HL-60 (cell line): Measurements from ENCODE around the gene NPAS2.

Experiments
- GABPA ChIP-seq: IDR thresholded peaks from 2 replicates; pipeline ENCODE4 v1.6.1; 2012; ENCODE audit warnings: low read depth
- POLR2AphosphoS5 ChIP-seq: IDR thresholded peaks from 2 replicates; pipeline ENCODE4 v1.6.1; 2012; ENCODE audit warnings: low read depth
- REST ChIP-seq: IDR thresholded peaks from 2 replicates; pipeline ENCODE4 v1.6.1; 2012; ENCODE audit warnings: low read depth; ENCODE audit not compliant: insufficient replicate concordance
- SPI1 ChIP-seq: IDR thresholded peaks from 2 replicates; pipeline ENCODE4 v1.6.1; 2012; ENCODE audit warnings: low read depth, mild to moderate bottlenecking, borderline replicate concordance
- TF ChIP-seq, protein P1 (sequence below): IDR thresholded peaks from one replicate; pipeline ENCODE4 v1.5.1; 2011; ENCODE audit warnings: low read length, control low read depth, inconsistent platforms; ENCODE audit not compliant: insufficient read depth

DNA sequence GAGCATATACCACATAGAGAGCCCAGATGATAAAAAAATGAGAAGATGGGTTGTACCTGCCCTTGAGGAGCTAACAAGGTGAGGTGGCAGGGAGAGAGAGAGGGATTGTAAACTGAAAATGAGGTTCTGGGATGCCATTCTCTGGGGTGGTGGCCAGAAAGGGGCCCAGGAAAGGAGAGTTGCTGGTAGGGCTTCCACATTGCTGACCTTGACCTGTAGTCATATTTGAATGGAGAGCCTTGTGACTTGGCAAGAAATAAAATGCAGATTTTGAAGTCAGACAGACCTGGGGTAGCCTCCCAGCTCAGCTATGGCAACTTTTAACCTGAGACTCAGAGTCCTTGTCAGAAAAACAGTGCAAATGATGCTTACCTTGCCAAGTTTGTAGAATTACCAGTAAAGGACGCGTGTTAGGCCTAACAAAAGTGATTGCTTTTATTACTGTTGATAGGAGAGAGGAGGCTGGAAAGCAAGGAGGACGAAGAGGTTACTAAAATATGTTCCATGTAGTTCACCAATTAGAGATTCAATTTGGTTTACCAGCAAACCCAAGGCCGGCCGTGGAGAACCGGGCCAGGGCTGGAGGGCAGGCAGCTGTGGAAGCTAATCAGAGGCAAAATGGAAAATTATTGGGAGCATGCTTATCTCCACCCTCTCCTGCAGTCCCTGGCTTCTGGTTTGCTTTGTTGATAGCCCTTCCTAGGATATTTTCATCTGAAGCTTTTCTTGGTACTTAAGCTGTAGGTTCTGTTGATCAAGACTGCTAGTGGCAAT lies 3.9 kb downstream of the NPAS2 start:
- TF ChIP-seq, protein P1, sequence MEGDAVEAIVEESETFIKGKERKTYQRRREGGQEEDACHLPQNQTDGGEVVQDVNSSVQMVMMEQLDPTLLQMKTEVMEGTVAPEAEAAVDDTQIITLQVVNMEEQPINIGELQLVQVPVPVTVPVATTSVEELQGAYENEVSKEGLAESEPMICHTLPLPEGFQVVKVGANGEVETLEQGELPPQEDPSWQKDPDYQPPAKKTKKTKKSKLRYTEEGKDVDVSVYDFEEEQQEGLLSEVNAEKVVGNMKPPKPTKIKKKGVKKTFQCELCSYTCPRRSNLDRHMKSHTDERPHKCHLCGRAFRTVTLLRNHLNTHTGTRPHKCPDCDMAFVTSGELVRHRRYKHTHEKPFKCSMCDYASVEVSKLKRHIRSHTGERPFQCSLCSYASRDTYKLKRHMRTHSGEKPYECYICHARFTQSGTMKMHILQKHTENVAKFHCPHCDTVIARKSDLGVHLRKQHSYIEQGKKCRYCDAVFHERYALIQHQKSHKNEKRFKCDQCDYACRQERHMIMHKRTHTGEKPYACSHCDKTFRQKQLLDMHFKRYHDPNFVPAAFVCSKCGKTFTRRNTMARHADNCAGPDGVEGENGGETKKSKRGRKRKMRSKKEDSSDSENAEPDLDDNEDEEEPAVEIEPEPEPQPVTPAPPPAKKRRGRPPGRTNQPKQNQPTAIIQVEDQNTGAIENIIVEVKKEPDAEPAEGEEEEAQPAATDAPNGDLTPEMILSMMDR, result no peak
- no peak for TF ChIP-seq POLR2AphosphoS5
- no peak for TF ChIP-seq REST
- TF ChIP-seq GABPA, result no peak
- TF ChIP-seq SPI1, result no peak
